ENCODE measurements around the gene ANTKMT.

GRCh38 chr16:760545-761343 is 39.8 kb downstream of the ANTKMT start, which contains the start of gene MSLN:
- TF ChIP-seq, protein P1, sequence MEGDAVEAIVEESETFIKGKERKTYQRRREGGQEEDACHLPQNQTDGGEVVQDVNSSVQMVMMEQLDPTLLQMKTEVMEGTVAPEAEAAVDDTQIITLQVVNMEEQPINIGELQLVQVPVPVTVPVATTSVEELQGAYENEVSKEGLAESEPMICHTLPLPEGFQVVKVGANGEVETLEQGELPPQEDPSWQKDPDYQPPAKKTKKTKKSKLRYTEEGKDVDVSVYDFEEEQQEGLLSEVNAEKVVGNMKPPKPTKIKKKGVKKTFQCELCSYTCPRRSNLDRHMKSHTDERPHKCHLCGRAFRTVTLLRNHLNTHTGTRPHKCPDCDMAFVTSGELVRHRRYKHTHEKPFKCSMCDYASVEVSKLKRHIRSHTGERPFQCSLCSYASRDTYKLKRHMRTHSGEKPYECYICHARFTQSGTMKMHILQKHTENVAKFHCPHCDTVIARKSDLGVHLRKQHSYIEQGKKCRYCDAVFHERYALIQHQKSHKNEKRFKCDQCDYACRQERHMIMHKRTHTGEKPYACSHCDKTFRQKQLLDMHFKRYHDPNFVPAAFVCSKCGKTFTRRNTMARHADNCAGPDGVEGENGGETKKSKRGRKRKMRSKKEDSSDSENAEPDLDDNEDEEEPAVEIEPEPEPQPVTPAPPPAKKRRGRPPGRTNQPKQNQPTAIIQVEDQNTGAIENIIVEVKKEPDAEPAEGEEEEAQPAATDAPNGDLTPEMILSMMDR (IDR thresholded peaks at IDR 0.05), result no peak
- no peak for TF ChIP-seq POLR2AphosphoS5 (IDR thresholded peaks at IDR 0.05)

All from gastroesophageal sphincter (tissue), 3 donors.